Measurements from ENCODE around the gene SRC.

SRC gene

GRCh38 chr20:37417617-37418467 lies 71.9 kb downstream of the SRC start:
- FAIRE-seq, result no peak
- no peak for DNase-seq (ENCODE audit: insufficient read length, low spot score)
- TF ChIP-seq POLR2A (IDR thresholded peaks at IDR 0.05; ENCODE audit: low read depth, low read length), result no peak
- TF ChIP-seq TAF1 (IDR thresholded peaks at IDR 0.05; ENCODE audit: low read depth, low read length), result no peak
- no peak for TF ChIP-seq POLR2AphosphoS5 (IDR thresholded peaks at IDR 0.05; ENCODE audit: low read depth, low read length)
- no peak for TF ChIP-seq SPI1 (IDR thresholded peaks at IDR 0.05; ENCODE audit: low read depth, low read length)
- no peak for TF ChIP-seq POU2F2 (IDR thresholded peaks at IDR 0.05; ENCODE audit: low read depth, low read length)
- no peak for TF ChIP-seq PAX5 (IDR thresholded peaks at IDR 0.05; ENCODE audit: insufficient read depth, low read length, severe bottlenecking)

DNA sequence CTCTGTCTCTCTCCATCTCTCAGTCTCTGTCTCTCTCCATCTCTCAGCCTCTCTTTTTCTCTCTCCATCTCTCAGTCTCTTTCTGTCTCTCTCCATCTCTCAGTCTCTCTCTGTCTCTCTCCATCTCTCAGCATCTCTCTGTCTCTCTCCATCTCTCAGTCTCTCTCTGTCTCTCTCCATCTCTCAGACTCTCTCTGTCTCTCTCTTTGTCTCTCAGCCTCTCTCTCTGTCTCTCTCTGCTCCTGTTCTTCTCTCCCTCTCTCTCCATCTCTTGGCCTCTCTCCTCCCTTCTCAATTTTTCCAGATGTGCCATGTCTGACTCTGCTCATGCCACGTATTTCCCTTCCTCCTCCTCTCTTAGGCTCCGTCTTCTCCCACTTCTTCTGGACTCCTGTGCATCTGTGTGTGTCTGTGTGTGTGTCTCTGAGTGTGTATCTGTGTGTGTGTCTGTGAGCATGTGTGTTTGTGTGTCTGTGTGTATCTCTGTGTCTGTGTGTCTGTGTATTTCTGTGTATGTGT lies 72.7 kb downstream of the SRC start:
- FAIRE-seq (no peak), DNase-seq (ENCODE audit: insufficient read length, low spot score) (no peak)
- TF ChIP-seq POLR2A (IDR thresholded peaks at IDR 0.05; ENCODE audit: low read depth, low read length), result no peak
- no peak for TF ChIP-seq POLR2AphosphoS5 (IDR thresholded peaks at IDR 0.05; ENCODE audit: low read depth, low read length)
- no peak for TF ChIP-seq TAF1 (IDR thresholded peaks at IDR 0.05; ENCODE audit: low read depth, low read length)
- no peak for TF ChIP-seq PAX5 (IDR thresholded peaks at IDR 0.05; ENCODE audit: insufficient read depth, low read length, severe bottlenecking)

DNA sequence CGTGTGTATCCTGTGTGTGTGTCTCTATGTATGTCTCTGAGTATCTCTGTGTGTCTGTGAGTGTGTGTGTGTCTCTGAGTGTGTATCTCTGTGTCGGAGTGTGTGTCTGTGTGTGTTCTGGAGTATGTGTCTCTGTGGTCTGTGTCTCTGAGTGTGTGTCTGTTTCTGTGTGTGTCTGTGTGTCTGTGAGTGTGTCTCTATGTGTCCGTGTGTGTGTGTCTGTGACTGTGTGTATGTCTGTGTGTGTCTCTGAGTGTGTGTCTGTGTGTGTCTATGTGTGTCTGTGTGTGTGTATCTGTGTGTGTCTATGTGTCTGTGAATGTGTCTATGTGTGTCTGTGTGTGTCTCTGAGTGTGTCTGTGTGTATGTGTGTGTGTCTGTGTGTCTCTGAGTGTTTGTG lies 73.4 kb downstream of the SRC start:
- TF ChIP-seq PAX5 (IDR thresholded peaks at IDR 0.05; ENCODE audit: insufficient read depth, low read length, severe bottlenecking) (no peak), POU2F2 (IDR thresholded peaks at IDR 0.05; ENCODE audit: low read depth, low read length) (no peak), TAF1 (IDR thresholded peaks at IDR 0.05; ENCODE audit: low read depth, low read length) (no peak), POLR2AphosphoS5 (IDR thresholded peaks at IDR 0.05; ENCODE audit: low read depth, low read length) (no peak), SPI1 (IDR thresholded peaks at IDR 0.05; ENCODE audit: low read depth, low read length) (no peak), POLR2A (IDR thresholded peaks at IDR 0.05; ENCODE audit: low read depth, low read length) (no peak)
- FAIRE-seq (peak; percentile 63), DNase-seq (ENCODE audit: insufficient read length, low spot score) (no peak)

DNA sequence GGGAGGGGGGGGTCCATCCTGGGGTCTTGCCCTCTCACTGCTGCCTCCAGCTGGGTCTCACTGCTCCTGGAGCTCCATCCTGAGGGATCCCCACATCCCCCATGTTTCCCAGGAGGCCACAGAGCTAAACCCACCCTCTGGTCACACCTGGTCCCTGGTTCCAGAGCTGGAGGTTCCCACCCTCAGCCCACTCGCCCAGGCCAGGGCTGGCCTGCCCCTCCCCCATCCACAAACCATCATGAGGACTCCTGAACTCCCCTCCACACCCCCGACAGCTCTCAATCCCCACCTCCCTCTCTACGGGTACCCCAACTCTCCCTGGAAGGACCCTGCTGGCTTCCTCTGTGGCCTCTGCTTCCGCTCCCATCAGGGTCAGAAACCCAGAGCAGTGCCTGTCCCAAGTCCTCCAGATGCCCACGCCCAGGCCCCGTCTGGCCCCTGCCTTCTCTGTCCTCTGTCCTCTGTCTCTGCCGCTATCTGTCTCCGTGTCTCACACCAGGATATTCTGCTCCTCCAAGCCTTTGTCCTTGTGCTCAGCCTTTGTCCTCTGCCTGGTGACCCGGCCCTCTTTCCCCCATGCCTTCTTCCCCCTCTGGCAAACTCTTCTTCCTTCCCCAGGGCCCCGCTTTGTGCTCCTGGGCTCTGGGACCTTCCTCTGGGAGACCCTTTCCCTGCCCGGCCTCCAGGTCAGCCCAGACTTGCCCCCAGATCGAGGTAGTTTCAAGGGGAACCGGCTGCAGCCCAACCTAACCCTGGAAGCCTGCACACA lies 74.0 kb downstream of the SRC start:
- TF ChIP-seq POLR2AphosphoS5 (IDR thresholded peaks at IDR 0.05; ENCODE audit: low read depth, low read length) (no peak), TAF1 (IDR thresholded peaks at IDR 0.05; ENCODE audit: low read depth, low read length) (no peak), POU2F2 (IDR thresholded peaks at IDR 0.05; ENCODE audit: low read depth, low read length) (no peak), PAX5 (IDR thresholded peaks at IDR 0.05; ENCODE audit: insufficient read depth, low read length, severe bottlenecking) (no peak), SPI1 (IDR thresholded peaks at IDR 0.05; ENCODE audit: low read depth, low read length) (no peak), POLR2A (IDR thresholded peaks at IDR 0.05; ENCODE audit: low read depth, low read length) (no peak)
- DNase-seq (ENCODE audit: insufficient read length, low spot score) (no peak), FAIRE-seq (no peak)

DNA sequence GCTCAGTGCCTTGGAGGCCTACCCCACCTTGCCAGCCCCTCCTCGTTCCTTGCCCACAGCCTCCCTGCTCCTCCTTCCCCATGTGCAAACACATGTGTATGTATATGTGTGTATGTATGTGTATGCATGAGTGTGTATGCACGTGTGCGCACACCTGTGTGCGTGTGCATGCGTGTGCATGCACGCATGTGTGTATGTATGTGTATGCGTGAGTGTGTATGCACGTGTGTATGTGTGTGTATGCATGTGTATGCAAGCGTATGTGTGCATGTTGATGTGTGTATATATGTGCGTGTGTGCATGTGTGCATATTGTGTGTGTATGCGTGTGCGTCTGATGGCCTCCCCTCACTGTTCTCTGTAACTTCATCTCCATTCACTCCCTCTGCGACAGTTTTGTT lies 74.7 kb downstream of the SRC start:
- DNase-seq (ENCODE audit: insufficient read length, low spot score) (no peak), FAIRE-seq (peak; percentile 23)
- TF ChIP-seq POLR2A (IDR thresholded peaks at IDR 0.05; ENCODE audit: low read depth, low read length) (no peak), TAF1 (IDR thresholded peaks at IDR 0.05; ENCODE audit: low read depth, low read length) (no peak), SPI1 (IDR thresholded peaks at IDR 0.05; ENCODE audit: low read depth, low read length) (no peak), PAX5 (IDR thresholded peaks at IDR 0.05; ENCODE audit: insufficient read depth, low read length, severe bottlenecking) (no peak), POLR2AphosphoS5 (IDR thresholded peaks at IDR 0.05; ENCODE audit: low read depth, low read length) (no peak), POU2F2 (IDR thresholded peaks at IDR 0.05; ENCODE audit: low read depth, low read length) (no peak; the same call in 1 of the 2 replicates)

- FAIRE-seq, result no peak
- no peak for TF ChIP-seq TAF1 (IDR thresholded peaks at IDR 0.05; ENCODE audit: low read depth, low read length)
- TF ChIP-seq POLR2A (IDR thresholded peaks at IDR 0.05; ENCODE audit: low read depth, low read length), result no peak
- no peak for TF ChIP-seq PAX5 (IDR thresholded peaks at IDR 0.05; ENCODE audit: insufficient read depth, low read length, severe bottlenecking)
- no peak for TF ChIP-seq POLR2AphosphoS5 (IDR thresholded peaks at IDR 0.05; ENCODE audit: low read depth, low read length)
- TF ChIP-seq POU2F2 (IDR thresholded peaks at IDR 0.05; ENCODE audit: low read depth, low read length), result no peak
- TF ChIP-seq SPI1 (IDR thresholded peaks at IDR 0.05; ENCODE audit: low read depth, low read length), result no peak
- DNase-seq (ENCODE audit: insufficient read length, low spot score), result no peak
These were observed 75.3 kb downstream of the SRC start for GRCh38 chr20:37421060-37421905.

- DNase-seq (ENCODE audit: insufficient read length, low spot score) (no peak), FAIRE-seq (no peak)
- TF ChIP-seq SPI1 (IDR thresholded peaks at IDR 0.05; ENCODE audit: low read depth, low read length), result no peak
- no peak for TF ChIP-seq TAF1 (IDR thresholded peaks at IDR 0.05; ENCODE audit: low read depth, low read length)
- TF ChIP-seq PAX5 (IDR thresholded peaks at IDR 0.05; ENCODE audit: insufficient read depth, low read length, severe bottlenecking), result no peak
- no peak for TF ChIP-seq POU2F2 (IDR thresholded peaks at IDR 0.05; ENCODE audit: low read depth, low read length)
- no peak for TF ChIP-seq POLR2A (IDR thresholded peaks at IDR 0.05; ENCODE audit: low read depth, low read length)
- TF ChIP-seq POLR2AphosphoS5 (IDR thresholded peaks at IDR 0.05; ENCODE audit: low read depth, low read length), result no peak
These were observed 76.0 kb downstream of the SRC start for GRCh38 chr20:37421988-37422387.

GRCh38 chr20:37422791-37423286 lies 76.9 kb downstream of the SRC start:
- TF ChIP-seq POLR2AphosphoS5 (IDR thresholded peaks at IDR 0.05; ENCODE audit: low read depth, low read length) (no peak), PAX5 (IDR thresholded peaks at IDR 0.05; ENCODE audit: insufficient read depth, low read length, severe bottlenecking) (no peak), POU2F2 (IDR thresholded peaks at IDR 0.05; ENCODE audit: low read depth, low read length) (no peak), SPI1 (IDR thresholded peaks at IDR 0.05; ENCODE audit: low read depth, low read length) (no peak), POLR2A (IDR thresholded peaks at IDR 0.05; ENCODE audit: low read depth, low read length) (no peak), TAF1 (IDR thresholded peaks at IDR 0.05; ENCODE audit: low read depth, low read length) (no peak)
- FAIRE-seq (no peak), DNase-seq (ENCODE audit: insufficient read length, low spot score) (no peak)
